Activated effector memory CD4-positive, alpha-beta T cell treated with Interleukin-2 at 50 U/mL for 16 hours (primary cell): ENCODE results near the gene SH3D19.
"Not testable (repeated sequence)": the region's sequence is repeated elsewhere in the genome, so short reads cannot be mapped to it uniquely, and the experiment has no call there.

Source experiments
- DNase-seq: peaks from one replicate; pipeline ENCODE4 v3.0.0-alpha.2; 2020

The SH3D19 gene

GRCh38 chr4:151267104-151267503 is 58.3 kb downstream of the SH3D19 start:
- DNase-seq: no peak

- no peak for DNase-seq
Observed at GRCh38 chr4:151266497-151266896, 58.9 kb downstream of the SH3D19 start.

DNA sequence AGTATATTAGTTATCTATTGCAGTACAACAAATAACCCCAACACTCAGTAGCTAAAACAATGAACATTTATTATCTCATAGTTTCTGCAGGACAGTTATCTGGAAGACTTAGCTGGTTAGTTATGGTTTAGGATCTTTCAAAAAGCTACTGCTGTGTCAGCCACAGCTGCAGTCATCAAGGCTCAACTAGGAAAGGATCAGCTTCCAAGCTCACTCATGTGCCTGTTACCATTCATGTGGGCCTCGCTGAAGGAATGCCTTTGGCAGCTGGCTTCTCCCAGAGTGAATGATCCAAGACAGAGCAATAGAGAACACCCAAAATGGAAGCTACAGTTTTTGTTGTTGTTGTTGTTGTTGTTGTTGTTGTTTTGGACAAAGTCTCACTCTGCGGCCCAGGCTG is 62.0 kb downstream of the SH3D19 start:
- DNase-seq: no peak

- no peak for DNase-seq
Observed at GRCh38 chr4:151260526-151260925, 64.9 kb downstream of the SH3D19 start.

- no peak for DNase-seq
Observed at GRCh38 chr4:151259752-151260151, 65.7 kb downstream of the SH3D19 start.

DNA sequence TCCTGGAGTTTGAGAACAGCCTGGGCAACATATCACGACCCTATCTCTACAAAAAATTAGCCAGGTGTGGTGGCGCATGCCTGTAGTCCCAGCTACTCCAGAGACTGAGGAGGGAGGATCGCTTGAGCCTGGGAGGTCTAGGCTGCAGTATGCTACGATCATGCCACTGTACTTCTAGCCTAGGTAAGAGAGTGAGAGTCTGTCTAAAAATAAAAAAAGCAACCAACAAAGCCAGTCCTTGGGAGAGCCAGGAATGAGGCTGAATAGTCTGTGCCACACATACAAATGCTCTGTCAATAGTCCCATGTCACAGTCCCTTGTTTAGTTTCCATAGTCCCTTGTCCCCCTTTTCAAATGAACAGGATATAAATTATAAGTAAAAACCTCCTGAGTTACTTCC is 67.7 kb downstream of the SH3D19 start:
- no peak for DNase-seq

- no peak for DNase-seq
Observed at GRCh38 chr4:151256134-151256533, 69.3 kb downstream of the SH3D19 start.

GRCh38 chr4:151255680-151256079 is 69.7 kb downstream of the SH3D19 start:
- DNase-seq: not testable (repeated sequence)

GRCh38 chr4:151255226-151255625 is 70.2 kb downstream of the SH3D19 start:
- not testable (repeated sequence) for DNase-seq

GRCh38 chr4:151251603-151252304 is 73.7 kb downstream of the SH3D19 start:
- no peak for DNase-seq

DNA sequence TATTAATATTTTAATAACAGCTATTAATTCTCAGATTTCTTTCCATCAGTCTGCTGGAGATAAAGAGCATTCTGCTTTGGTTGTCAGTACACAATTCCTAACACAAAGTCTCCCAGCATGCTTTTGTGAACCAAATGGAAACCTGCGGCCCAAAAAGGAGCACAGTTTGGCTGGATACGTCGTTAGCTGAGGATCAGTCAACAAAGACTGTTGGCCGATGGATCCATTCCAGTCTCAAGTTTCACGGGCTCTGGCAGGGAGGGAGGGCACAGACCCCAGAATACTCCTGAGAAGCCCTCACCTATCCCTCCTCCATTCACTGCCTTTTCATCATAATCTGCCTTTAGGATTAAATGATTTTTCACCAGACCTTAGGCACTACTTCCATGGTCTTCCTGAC is 74.7 kb downstream of the SH3D19 start:
- DNase-seq: no peak

DNA sequence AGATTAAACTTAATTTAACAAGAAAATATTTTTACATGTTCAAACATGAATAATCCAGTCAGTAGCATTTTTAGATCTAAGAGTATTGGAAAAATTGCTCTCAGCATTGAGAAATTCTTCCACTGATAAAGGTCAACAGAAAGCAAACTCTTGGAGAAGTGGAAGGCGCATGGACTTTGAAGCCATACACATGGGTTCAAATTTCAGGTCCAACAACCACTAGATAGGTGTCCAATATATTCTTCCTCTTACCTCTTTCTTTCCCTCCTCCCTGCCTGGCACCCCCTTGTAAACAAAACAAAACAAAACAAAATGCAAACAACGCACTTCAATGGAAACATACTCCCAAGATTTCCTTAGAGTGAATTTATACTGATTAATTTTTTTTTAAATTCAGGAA is 76.9 kb downstream of the SH3D19 start:
- DNase-seq: no peak

GRCh38 chr4:151247395-151247794 is 78.0 kb downstream of the SH3D19 start:
- DNase-seq: no peak

GRCh38 chr4:151246742-151247141 is 78.7 kb downstream of the SH3D19 start:
- DNase-seq: no peak

DNA sequence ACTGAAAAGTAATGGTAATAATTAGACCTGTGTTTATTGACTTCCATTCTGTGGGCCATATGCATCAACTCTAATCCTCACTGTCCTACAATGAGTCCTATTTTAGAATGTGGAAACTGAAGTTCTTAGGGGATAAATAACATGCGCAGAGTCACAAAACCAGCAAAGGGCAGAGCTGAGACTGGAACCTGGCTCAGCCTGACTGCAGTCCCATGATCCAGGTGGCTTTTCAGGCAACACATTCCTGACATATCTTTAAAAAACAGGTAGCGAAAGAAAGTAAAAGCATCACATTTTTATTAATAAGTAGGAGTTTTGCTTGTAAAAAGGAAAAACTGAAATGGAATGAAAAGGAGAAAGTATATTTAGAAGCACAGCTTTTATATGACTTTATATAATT is 83.1 kb downstream of the SH3D19 start:
- no peak for DNase-seq

DNA sequence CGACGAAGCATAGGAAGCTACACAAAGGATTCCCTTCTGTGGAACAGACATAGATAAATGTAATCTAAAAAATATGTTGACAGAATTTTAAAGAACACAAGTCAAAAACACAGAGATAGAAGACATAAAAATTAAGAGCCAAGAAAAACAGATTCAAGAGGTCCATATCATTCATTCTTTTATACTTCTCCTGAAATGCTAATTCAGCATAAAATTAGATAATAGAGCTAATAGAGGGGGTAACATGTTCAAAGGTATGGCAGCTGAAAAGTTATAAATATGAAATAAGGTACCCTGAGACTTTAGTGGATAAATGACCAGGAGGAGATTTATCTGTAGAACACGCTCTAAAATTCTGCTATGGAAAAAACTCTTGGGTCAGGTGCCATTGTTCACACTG is 85.8 kb downstream of the SH3D19 start:
- DNase-seq: no peak

- no peak for DNase-seq
Observed at GRCh38 chr4:151238477-151238876, 86.9 kb downstream of the SH3D19 start.

GRCh38 chr4:151236036-151236435 is 89.4 kb downstream of the SH3D19 start:
- DNase-seq: no peak

GRCh38 chr4:151235373-151235772 is 90.0 kb downstream of the SH3D19 start:
- DNase-seq: not testable (repeated sequence)

DNA sequence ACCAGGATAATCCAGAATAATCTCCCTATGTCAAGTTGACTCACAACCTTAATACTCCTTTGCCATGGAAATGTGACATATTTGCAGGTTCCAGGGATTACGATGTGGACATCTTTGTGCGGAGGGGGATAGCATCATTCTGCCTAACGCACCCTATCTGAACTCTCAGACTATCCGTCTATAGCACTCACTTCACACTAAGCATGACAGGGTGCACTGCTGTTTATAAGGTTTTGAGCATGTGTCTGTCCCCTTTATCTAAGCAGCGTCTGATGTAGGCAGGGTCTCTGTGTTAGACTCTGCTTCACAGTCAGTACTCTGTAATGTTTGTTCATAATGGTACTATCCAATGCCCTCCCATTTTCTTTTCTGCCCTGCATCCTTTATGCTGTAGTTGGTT is 91.8 kb downstream of the SH3D19 start:
- DNase-seq: no peak

DNA sequence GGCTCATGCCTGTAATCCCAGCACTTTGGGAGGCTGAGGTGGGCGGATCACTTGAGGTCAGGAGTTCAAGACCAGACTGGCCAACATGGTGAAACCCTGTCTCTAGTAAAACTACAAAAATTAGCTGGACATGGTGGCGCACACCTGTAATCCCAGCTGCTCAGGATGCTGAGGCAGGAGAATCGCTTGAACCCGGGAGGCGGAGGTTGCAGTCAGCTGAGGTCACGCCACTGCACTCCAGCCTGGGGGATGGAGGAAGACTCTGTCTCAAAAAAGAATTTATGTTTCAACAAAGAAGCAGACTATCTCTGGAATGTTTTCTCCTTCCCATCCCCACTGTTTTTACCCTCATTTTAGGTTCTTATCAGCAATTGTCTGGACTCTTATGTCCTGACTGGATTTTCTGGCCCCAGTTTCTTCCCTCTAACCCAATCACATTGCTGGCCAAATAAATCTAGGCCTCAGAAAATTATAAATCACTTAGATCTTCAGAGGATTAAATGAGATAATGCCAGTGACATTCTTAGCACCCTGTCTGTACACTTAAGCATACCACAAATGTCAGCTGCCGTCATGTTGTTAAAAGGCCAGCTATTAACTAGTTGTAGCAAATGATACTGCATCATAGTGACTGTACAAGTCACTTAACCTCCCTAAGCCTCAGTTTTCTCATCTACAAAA is 93.3 kb downstream of the SH3D19 start:
- no peak for DNase-seq

GRCh38 chr4:151228189-151229119 is 97.0 kb downstream of the SH3D19 start:
- no peak for DNase-seq

DNA sequence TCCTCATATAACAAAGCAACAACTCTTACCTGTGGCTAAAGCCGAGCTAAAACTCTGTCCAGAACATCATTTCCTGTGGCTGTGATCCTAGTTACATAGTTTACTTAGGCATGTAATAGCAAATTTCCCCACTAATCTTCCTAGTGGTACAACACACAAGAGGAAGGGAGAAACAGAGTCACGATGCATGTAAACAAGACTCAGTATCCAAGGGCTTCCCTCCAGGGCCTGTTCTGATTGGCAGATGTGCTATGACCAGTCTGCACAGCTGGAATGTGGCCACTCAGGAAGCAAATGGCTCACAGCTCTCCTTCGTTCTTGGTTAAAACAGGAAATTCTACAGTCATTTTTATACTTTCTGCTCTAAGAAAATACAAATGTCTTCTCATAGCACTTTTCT is 97.7 kb downstream of the SH3D19 start:
- no peak for DNase-seq

GRCh38 chr4:151227172-151227571 is 98.2 kb downstream of the SH3D19 start:
- no peak for DNase-seq
